Non-pigmented ciliary epithelial cell (primary cell): Measurements from ENCODE around the gene BTBD10.

Experiments used
- DNase-seq: peaks from one replicate; pipeline ENCODE4 v3.0.0-alpha.2; 2010; ENCODE audit warnings: low read depth

Gene BTBD10

DNA sequence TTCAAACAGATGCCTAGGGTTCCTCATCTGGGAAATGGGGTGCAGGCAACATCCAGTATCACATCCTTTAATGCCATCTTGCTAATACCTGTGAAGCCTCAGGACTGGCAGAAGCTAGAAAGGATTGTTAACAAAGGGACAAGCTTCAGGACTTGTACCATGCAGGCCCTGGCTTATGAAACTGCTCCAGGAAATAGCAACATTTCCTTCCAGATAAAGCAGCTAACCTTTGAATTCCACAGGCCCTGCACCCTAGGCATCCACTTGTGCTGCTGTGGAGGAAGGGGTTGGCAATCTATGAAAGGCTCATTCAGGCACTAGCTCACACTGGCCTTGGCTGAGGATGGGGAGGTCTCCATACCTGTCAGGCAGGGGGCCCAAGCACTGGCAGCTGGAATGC, 87.2 kb downstream of the BTBD10 start:
- no peak for DNase-seq

DNA sequence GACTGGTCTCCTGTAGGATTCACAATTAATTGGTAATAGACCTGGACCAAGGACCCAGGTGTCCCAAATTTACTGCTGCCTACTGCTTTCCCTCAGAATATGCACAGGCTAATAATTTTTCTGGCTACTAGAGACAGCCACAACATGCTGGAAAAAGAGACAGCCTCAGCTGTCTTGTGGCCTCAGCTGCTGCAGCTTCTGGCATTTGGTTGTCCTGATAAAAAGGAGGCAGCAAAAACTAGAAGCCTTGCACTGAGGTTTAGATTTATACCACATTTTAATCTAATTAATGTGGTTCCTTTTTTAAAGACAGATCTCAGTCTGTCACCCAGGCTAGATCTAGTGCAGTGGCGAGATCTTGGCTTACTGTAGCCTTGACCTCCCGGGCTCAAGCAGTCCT, 89.8 kb downstream of the BTBD10 start:
- no peak for DNase-seq

DNA sequence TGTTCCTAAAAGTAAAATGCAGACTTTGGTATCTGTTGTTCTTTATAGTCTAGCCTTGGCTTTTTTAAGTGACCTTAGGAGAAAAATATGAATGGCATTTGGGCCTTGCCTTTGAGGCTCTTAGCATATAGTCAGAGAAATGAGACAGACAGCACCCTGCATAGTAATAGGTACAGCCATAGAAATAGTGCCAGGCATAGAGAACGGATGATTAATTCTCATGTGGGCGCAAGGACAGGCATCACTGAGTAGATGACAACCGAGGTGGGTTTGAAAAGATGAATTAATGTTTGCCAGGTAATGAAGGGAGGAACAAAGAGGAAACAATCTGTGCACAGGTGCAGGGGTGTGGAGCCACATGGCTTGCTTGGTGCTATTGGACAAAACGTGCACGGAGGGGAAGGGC, 95.0 kb downstream of the BTBD10 start:
- DNase-seq: peak; percentile 43

DNA sequence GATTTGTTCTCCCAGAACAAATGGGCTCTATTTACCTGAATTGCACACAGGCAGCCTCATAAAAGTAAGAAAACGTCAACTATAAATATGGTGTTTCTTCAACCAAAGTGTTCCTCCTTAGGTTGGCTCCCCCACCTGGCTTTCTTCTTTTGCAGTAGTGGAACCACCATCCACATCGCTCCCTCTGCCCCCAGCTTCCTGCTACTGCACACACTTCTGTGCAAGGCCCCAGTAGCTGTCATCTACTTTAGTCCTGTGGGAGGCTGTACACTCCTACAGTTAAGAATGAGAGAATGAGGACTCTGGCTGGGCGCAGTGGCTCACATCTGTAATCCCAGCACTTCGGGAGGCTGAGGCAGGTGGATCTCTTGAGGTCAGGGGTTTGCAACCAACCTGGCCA, 95.9 kb downstream of the BTBD10 start:
- no peak for DNase-seq

DNA sequence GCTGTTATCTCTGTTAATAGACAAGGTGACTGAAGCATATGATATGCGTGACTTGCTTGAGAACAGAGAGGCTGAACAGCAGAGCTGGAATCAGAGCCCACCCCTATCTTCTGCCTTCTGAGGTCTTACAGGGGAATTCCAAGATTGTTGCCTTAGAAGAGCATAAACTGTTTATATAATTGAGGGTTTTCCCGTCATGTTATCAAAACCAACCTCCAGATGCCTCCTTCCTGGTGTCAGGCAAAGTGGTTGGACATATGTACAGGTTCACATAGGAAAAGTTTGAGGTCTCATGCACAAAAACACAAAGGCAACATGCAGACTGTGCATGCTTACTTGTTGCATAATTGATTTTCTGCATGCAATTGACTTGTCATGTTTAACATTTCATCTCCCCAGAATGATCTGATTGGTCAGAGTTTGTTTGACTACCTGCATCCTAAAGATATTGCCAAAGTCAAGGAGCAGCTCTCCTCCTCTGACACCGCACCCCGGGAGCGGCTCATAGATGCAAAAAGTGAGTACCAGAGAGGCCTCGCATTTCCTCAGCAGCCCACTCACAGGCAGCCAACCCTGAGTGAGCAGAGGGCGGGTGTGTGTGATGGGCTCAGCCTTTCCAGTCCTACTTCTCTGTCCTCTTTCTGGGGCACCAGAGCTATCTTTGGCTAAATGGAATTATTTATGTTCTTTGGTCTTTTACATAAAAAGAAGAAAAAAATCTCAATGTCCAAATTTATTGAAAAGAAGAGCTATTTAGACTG, 96.6 kb downstream of the BTBD10 start:
- no peak for DNase-seq

DNA sequence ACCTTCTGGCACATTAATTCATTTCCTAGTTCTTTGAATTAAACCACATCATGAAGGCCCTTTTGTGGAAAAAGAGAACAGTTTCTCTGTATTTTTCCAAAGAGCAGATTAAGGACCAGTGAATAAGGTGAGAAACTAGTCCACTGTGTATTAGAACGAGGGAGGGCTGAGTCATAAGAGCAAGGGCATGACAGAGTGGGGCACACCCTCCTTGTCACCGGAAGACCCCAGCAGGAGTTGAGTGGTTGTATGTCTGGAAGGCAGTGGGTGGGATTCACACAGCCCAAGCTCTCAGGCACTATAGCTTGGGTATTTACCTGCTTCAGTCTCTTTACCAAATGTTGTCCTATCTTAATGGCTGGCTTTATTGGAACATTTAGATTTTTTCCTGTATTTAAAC, 98.6 kb downstream of the BTBD10 start:
- no peak for DNase-seq

DNA sequence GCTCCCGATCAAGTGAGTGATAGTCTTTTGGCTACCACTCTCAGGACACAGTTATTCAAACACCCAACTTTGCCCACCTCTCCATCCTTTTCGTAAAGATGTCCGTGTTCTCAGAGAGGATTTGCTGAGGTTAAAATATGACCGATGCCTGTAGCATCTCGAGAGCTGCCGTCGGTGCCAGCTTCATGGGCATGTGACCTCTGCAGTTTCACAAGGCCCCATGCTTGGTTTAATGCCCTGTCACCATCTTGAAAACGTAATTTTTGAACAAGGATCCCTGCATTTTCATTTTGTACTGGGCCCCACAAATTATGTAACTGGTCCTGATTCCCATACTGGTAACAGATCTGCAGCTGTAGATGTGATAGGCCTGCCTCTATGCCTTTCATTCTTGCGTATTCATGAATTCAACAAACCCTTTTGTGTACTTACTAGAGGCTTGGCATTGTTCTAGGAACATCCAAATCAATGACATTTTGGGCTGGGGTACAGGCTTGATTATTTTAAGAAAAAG, 100.4 kb downstream of the BTBD10 start:
- DNase-seq: no peak

DNA sequence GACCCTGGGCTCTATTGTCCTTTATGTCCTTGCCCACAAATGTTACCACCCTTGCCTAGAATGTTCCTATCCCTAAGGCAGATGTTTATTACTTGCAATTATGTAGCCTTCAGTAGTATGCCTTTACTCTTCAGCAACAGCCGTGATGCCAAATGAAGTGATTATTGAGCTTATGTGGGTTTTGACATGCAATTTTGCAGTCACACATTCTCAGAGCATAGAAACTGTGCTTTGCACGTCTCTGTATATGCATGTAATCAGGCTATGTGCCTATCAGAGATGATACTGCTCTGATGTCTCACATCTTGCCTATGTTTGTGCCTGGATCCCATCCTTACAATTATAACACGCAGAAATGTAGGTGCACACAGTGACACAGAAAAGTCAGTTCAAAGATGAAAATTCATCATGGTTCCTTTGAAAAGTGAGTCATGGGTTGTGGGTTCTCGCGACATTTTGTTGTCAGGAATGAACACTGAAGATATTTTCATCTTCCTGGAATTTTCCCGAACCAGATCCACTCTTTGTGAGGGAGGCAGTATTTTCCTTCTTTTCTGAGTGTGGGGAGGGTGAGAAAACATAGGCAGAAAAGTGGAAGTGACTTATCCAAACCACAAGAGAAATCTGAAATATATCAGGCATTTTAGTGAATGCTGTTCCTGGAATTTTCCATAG, 104.3 kb downstream of the BTBD10 start:
- DNase-seq: no peak

DNA sequence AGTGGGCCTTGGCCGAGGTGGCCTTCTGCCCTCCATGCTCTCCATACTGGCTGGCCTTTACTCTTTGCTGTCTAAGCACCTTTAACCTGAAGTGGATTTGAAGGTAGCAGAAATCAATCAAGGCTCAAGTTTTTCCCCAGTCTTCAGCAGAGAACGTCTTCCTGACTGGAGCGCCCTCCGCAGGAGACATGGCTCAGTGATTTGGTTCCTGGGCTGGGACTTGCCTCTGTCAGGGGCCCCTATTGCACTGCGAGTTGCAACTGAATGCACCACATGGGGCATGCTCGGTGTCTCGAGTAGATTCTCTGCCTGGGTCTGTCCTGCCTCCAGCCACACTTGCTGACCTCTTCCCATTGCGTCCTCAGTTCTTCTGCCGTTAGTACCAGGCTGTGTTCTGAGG, 105.8 kb downstream of the BTBD10 start:
- DNase-seq: no peak

DNA sequence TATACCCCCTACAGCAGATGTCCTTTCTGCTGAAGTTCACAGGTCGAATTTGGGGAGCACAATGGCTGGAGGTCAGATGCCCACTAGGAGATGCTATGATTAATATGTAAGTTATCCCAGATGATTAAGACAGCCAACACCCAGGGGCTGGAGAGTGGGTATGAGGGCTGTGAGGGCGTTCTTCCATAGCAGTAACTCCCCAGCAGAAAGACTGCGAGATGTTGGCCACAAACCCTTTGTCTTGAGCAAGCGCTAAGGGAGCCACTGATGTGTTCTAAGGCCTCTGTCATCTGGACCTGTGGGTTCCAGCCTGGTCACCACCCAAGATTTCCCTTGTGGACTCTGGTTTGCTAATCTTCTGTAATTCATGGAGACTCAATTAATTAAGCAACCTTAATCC, 107.8 kb downstream of the BTBD10 start:
- no peak for DNase-seq

DNA sequence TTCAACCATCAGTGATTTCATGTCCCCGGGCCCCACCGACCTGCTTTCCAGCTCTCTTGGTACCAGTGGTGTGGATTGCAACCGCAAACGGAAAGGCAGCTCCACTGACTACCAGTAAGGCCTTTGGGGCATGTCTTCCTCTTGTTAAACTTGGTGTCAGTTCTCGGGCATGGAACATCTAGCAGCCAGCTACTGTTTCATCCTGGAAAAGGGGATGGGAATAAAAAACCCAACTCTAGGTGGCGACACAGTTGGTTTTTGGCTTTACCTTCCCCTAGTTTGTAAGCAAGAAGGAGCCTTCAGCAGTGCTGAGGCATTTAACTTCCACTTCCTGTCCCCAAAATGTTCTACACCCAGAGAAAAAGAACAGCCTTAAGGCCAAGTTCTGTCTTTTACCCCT, 108.7 kb downstream of the BTBD10 start:
- DNase-seq: no peak

DNA sequence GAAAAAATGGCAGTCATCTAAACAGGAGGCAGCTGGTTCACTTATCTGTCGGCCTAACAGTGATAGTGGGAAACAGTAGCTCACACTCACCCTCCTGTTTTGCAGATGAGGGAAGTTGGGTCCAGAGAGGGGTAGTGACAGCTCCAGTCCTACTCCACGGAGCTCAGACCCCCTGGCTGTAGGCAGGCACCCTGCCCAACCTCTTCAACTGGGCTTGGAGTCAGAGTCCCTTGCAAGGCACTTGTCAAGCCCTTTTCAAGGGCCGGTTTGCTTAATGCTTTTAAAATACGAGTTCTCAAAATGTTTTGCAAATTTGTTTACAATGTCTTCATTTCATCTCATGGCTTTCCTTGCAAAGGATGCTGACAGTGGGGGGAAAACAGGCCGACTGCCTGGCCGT, 110.3 kb downstream of the BTBD10 start:
- DNase-seq: no peak

DNA sequence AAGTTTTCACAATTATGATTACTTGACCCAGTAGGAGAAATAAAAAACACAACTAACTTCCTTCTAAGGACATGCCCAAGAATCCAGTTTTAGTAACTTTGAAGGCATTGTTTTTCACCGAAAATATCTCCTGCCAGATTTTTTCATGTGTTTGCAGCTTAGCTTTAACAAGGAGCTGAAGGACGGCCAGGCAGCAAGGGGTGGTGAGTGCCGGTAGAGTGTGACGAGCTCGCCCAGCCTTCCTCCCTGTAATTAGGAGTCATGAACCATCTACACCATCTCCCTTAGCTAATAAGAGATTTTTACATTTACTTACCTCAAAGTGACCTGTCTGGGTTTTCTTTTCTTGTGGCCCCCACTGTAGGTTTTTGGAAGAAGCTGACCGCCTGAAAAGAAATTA, 113.4 kb downstream of the BTBD10 start:
- DNase-seq: no peak

DNA sequence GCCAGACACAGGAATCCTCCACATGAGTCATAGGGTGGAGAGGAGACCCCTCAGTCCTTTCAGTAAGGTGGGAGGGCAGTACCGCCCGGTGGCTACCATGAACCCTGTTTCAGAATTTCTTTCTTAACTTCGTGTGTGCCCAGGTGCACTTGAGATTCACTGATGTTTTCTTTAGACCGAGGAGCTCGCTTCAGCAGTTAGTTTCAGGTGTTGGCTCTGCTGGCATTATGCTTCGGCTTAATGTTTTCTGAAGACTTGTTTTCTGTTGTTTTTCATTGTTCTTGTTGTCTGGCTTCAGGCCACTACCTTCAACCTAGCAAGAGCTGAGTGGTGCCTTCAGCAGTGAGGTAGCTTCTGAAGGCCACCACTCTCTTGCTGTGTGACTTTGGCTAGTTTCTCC, 114.0 kb downstream of the BTBD10 start:
- no peak for DNase-seq

DNA sequence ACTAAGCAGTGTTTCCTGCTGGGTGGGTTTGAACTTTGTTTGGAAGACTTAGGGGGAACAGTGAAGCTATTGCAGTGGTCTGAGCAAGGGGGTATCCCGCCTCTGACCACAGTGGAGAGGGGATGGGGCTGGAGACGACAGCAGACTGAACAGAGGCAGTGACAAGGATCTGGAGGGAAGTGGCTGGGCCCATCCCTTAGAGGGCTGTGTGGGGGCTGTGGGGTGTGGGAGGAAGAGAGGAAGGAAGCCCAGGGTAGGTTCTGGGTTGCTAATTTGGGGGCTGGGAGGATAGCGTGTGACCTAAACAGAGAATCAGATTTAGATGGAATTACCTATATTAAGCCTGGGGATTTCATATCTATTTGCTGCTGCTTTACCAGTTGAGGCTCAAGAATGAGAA, 114.7 kb downstream of the BTBD10 start:
- DNase-seq: no peak

DNA sequence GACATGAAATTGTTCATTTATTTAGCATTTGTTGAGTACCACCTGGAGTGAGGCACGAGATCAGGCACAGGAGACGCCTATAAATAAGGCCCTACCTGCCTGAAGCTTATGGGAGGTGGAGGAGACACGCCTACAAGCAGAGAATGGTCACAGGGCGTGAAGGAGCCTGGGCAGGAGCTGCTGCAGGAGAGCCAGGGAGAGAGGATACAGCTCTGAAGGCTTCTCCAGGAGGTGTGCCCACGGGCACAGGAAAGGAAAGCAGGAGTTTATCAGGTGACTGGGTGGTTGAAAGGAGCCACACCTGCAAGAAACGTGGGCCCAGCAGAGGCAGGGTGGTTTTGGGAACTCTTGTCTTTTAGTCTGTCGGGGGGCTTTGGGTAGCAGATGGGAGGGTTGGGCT, 115.1 kb downstream of the BTBD10 start:
- no peak for DNase-seq

DNA sequence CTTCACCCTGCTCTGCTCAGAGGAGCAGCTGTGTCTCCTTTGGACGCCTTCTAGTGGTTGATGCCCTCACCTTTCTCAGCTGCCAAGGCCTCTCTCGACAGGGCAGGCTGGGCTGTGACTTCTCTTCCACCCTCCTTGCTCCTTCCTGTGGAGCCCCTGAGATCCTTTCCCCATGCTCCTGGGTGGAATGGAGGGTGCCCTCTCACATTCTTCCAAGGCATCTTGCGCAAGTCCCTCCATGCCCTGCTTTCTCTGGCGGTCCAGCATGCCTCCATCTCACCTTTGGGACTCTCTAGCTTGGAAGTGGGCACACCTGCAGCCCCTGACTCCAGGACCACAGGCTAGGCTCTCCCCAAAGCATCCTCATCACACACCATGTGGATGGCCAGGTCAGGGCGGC, 116.6 kb downstream of the BTBD10 start:
- no peak for DNase-seq

DNA sequence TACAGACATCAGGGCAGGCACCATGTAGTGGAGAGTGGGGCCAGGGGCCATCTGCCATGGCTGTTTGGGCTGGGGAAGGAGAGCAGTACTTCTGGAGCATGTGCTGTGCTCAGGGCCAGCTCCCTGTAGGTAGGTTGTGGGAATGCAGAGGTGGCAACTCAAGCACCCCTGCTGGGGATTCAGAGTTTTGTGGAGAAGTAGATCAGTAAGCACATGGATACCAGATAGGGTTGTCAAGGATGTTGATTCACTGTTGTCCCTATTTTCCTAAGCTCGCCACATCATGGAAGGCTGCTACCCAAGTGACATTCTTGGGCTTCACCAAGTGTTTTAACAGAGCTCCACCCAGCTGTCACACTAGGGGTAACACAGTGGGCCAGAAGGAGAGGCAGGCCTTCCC, 118.2 kb downstream of the BTBD10 start:
- DNase-seq: no peak

DNA sequence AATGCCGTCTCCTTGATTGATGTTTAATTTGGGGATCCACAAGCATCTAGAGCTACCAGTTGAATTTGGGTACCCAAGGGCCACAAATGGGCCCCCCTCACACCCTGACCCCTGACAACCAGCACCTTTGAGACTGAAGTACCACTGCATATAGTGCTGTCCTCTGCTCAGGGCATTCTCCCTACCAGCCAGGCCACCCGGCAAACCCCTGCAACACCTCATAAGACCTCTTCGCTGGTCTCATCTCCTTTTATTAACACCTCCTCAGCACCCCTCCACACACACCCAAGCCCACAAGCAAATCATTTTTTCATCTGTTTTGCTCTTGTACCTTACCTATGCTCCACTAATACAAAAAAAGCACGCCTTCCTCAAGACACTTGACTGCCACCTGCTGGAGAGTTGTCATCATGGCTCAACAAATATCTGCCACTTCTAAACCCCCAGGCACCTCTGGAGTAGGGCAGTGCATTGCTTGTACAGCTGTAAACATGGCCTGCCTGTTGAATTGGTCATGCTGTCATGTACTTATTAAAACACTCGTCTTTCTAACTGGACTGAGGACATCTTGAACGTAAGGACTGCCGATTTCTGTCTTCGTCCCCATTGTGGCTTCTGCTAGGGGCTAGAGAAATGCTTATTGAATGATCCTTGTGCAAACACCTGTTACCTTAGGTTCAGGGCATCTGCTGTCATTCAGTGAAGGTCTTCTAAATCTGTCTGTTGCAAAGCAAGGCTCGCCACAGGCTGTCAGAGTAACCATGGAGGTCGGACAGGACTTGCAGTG, 118.9 kb downstream of the BTBD10 start:
- peak; percentile 55 for DNase-seq

DNA sequence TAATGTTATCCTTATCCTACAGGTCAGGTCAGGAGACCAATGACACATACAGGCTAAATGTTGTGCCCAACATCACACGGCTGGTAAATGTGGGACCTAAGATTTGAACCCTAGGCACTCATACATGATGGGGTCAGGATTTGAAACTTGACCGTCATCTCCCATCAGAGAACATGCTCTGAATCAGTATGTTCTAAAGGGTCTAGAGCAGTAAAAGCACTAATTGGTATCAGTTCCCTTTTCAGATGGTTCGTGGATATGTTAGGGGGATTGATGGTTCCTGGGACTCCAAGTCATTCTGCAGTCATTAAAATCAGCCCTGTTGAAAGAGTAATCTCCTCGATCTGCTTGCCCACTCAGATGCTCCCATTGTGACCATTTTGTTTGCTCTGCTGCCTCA, 120.0 kb downstream of the BTBD10 start:
- DNase-seq: no peak

DNA sequence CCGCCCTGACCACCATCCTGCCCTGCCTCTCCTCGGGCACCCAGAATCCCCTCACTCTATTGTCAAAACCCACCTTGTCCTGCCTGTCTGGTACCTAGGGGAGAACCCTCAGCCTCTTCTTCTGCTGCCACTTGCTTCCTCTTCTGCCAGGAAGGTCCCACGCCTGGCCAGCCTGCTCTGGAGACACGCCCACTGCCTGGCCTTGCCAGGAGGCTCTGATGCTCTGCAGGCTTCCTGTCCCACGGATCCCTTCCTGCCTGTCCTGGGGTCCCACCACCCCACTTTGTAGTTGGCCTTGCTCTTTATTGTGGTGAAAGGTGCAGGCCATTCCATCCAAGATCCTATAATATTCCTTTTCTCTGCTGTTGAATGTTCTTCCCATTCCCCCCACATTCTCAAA, 122.0 kb downstream of the BTBD10 start:
- DNase-seq: no peak

DNA sequence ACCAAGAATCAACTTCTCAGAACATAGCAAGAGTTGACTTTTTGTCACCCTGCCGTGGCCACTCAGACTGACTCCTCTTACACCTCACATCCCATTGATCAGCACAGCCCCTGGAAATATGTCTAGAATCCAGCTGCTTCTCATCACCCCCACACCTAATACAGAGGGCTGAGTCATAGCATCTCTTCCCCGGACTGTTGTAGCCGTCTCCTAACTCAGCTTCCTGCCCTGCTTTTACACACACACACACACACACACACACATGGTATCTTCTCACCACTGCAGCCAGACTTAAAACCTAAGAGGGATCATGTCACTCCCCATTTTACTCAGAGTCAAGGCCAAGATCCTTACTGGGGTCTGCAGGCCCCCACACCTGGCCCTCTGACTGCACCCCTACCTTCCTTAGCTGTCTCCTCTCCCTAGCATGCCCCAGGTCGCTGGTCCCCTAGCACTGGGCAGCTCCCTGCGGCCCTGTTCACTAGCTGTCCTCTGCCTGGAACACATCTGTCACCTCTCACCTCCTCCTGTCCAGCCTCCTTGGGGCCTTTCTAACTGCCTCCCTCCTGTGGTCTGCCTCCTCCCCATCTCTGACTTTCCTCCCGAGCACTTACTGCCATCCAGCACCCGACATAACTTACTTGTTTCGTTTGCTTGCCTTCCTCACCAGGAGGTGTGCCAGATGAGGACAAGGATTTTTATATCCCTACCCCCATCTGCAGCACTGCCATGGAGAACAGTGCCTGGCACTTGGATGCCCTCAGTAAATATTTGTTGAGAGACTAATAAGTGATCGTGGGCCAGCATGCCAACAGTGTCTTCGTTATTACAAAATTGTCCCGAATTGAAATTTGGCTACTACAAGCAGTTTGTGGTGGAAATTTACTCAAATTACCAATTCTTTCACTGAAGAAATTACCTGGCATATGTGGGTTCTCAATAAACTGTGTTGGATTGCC, 123.5 kb downstream of the BTBD10 start:
- peak; percentile 92 for DNase-seq
